ENCODE measurements around the gene PIEZO2.

DNA sequence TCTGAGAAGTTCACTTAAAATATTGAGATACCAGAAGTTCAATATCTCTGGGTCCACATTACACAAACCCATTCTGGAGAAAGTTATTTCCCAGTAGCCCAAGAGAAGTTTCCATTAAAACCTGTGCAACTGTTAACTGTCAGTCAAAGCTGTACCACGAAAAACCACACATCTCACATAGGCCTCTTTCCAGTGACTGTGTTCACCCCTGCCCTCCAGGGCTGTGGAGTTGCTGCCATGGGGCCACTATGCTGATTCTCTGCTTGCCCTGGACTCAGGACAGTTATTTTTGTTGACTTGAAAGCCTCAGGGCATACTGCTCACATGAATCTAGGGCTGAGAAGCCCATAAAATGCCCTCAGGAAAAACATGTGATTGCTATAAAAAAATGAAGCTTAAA is 153.8 kb downstream of the PIEZO2 start:
- TF ChIP-seq, protein P1, sequence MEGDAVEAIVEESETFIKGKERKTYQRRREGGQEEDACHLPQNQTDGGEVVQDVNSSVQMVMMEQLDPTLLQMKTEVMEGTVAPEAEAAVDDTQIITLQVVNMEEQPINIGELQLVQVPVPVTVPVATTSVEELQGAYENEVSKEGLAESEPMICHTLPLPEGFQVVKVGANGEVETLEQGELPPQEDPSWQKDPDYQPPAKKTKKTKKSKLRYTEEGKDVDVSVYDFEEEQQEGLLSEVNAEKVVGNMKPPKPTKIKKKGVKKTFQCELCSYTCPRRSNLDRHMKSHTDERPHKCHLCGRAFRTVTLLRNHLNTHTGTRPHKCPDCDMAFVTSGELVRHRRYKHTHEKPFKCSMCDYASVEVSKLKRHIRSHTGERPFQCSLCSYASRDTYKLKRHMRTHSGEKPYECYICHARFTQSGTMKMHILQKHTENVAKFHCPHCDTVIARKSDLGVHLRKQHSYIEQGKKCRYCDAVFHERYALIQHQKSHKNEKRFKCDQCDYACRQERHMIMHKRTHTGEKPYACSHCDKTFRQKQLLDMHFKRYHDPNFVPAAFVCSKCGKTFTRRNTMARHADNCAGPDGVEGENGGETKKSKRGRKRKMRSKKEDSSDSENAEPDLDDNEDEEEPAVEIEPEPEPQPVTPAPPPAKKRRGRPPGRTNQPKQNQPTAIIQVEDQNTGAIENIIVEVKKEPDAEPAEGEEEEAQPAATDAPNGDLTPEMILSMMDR (IDR thresholded peaks at IDR 0.05; ENCODE audit: low read length): no peak
- TF ChIP-seq EZH2 (IDR thresholded peaks at IDR 0.05; ENCODE audit: borderline replicate concordance, low read length): no peak

All from OCI-LY1 (cell line).